Lower leg skin (tissue), 4 donors: ENCODE measurements around the gene PCMTD2. TPM values are rescaled to one million over a fixed set of nuclear protein-coding genes. Genes with fewer than 3 reads are reported as not detected.
"Not testable (repeated sequence)": the region's sequence is repeated elsewhere in the genome, so short reads cannot be mapped to it uniquely, and the experiment has no call there.

Experiments used
- DNase-seq, 2 donors: peaks; one replicate each; pipeline ENCODE4 v3.0.0-alpha.2; 2019; ENCODE audit warnings: low spot score in 2 of 2
- H3K4me3 ChIP-seq: fragments of 200-600 bp; sonication (generic); 2 replicates; pipeline ENCODE4 v1.5.1; 2017; ENCODE audit warnings: mild to moderate bottlenecking, low read depth; ENCODE audit not compliant: poor library complexity, severe bottlenecking
- WGBS, 2 donors: methylation state at CpG; one replicate each; pipeline ENCODE4 v1.1.5; 2018; 5-methylcytosine and 5-hydroxymethylcytosine counted together
- intact Hi-C: fragments of 100-400 bp; cut with DNase I; formaldehyde crosslinking; loops from one replicate; pipeline ENCODE4 v1.15.0; 2023; ENCODE audit warnings: low total_unique reads
- total RNA-seq, 4 donors: library from RNA; depleted of rRNA; stranded (reverse); fragments of >200 nt; gene quantifications; one replicate each; pipeline ENCODE4 v1.1.0, GENCODE V29; 2016

PCMTD2 gene
- total RNA-seq, 4 donors from 2014 or later = 87.5 to 164 (median 132) TPM

GRCh38 chr20:64318056-64318455, 62.5 kb downstream of the PCMTD2 start:
- DNase-seq, intact Hi-C loops, H3K4me3 ChIP-seq: not testable (repeated sequence)
- WGBS, 2 donors = 90 to 100% methylated on average over 1 to 6 of the region's 8 CpGs

DNA sequence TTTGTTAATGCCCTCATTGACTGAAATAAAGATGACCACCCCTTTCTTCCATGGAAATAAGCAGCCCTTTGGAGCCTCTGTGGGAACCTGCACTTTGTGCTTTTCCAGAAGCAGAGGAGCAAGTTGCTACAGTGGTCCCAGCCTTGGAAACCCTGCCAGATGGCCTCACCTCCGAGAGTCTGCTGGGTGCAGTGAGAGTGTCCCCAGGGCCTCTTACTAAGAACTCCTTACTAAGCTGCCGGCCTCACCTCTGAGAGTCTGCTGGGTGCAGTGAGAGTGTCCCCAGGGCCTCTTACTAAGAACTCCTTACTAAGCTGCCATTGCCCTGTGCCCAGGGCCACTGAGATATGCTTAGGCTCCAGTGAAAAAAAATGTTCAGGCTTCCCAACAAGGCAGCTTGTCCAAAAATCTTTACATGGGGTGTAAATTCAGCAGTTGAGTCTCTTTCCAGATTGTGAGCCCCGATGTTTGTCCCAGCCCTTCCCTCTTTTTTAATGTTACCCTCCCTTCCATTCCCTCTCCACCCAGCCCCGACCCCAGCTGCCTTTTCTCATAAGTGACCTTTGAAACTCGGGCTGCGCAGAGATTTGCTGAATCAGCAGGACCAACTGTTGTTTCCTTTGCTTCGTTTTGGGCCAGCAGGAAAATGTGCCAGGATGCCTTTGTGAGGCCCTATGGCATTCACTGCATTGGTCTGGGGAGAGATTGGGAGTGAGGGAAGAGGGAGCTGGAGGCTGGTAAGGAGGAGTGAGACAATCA, 66.7 kb downstream of the PCMTD2 start:
- intact Hi-C loops, DNase-seq, H3K4me3 ChIP-seq: not testable (repeated sequence)
- 64 to 65% methylated on average over 7 of the region's 7 CpGs for WGBS, 2 donors

Other genes with a start within 250 kb of the PCMTD2 start
- 1 to 10 TPM in 1 of 4 donors, under 1 TPM in 3; 0.39 to 1.8 (median 0.66) TPM for gene C20orf204, start 219.6 kb upstream of the PCMTD2 start, total RNA-seq
- gene SOX18, start 206.1 kb upstream of the PCMTD2 start, total RNA-seq = 1 to 10 TPM; 1.1 to 7.3 (median 4.3) TPM
- 10 to 100 TPM; 16.5 to 52.3 (median 22.8) TPM for gene TCEA2, start 192.6 kb upstream of the PCMTD2 start, total RNA-seq
- 10 to 100 TPM; 10.4 to 26.4 (median 16.6) TPM for gene RGS19, start 176.2 kb upstream of the PCMTD2 start, total RNA-seq
- under 1 TPM; 0.15 to 0.88 (median 0.28) TPM for gene OPRL1, start 175.7 kb upstream of the PCMTD2 start, total RNA-seq
- under 1 TPM in 1 of 4 donors, not detected in 3; 0.91 TPM for gene LKAAEAR1, start 171.3 kb upstream of the PCMTD2 start, total RNA-seq
- not detected for gene NPBWR2, start 148.2 kb upstream of the PCMTD2 start, total RNA-seq
- gene MYT1, start 91.3 kb upstream of the PCMTD2 start, total RNA-seq = under 1 TPM in 1 of 4 donors, not detected in 3; 0.26 TPM